Upper lobe of left lung (tissue), 4 donors: ENCODE measurements around the gene HK1.

ENCODE experiments used
- CTCF ChIP-seq, 6 experiments: fragments of 450-650 bp in 4 of 6; fragments of 200-600 bp in 2 of 6; sonication (generic) in 2 of 6; IDR thresholded peaks; one replicate each; pipeline ENCODE4 v1.5.1; 2016 to 2019; ENCODE audit warnings: antibody characterized with exemption in 6 of 6
- POLR2A ChIP-seq, 4 donors: fragments of 450-650 bp; IDR thresholded peaks; one replicate each; pipeline ENCODE4 v1.5.1; 2016 to 2017; ENCODE audit warnings: antibody characterized with exemption in 4 of 4, mild to moderate bottlenecking in 2 of 4

- TF ChIP-seq CTCF (IDR thresholded peaks at IDR 0.05) (peak in 1 of 6 experiments; percentile 32), POLR2A (IDR thresholded peaks at IDR 0.05) (no peak)
Measured at GRCh38 chr10:69409176-69409495, 130.8 kb downstream of the HK1 start.
